GM19372 (cell line): ENCODE results near the gene PARD6B.
"Not testable (repeated sequence)": the region's sequence is repeated elsewhere in the genome, so short reads cannot be mapped to it uniquely, and the experiment has no call there.

ENCODE experiments used
- ATAC-seq: cut with Tn5 transposase; IDR thresholded peaks from one replicate; pipeline ENCODE4 v1.9.1; 2021; ENCODE audit warnings: mild to moderate bottlenecking, low read depth, moderate library complexity; ENCODE audit not compliant: unreplicated experiment

PARD6B gene

DNA sequence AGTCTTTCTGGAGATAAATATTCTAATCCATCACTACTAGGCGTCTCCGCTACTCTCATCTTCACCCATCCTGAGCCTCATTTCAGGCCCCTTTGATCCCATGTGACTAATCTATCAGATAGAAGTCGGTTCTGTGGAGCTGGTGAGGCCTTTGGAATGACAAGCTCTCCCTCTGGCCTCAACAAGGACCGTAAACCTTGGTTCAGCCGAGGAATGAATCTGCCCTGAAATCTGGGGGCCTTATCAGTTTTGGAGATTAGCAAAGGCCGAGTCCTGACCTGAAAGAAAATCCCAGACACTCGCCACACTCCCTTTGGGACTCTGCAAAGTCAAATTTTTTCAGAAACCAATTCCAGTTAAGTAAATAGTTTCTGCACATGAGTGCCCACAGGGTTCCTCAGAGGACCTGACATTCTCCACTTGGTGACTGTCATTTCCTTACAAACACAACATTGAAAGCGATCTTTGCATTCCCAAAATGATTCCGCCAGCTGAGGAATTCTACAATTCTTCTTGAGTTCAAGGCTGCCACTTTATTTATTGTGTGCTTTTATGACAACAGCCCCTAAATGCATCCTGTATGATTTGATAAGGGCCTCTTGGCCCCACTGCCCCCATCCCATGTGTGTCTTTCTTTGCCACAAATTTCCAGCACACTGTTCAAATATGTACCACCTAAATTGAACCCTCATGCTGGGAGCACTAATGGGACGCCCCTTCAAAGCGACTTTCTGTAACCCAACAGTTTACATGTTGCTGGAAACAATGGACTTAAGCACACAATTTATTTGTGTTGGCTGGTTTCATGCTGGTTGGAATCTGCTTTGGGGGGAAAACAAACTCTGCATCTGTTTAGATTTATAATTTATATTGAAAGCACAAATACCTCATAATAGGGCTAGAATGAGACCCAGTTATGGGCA, 30.1 kb upstream of the PARD6B start:
- no peak for ATAC-seq

- not testable (repeated sequence) for ATAC-seq
Observed at GRCh38 chr20:50703651-50704438, 27.5 kb upstream of the PARD6B start.

DNA sequence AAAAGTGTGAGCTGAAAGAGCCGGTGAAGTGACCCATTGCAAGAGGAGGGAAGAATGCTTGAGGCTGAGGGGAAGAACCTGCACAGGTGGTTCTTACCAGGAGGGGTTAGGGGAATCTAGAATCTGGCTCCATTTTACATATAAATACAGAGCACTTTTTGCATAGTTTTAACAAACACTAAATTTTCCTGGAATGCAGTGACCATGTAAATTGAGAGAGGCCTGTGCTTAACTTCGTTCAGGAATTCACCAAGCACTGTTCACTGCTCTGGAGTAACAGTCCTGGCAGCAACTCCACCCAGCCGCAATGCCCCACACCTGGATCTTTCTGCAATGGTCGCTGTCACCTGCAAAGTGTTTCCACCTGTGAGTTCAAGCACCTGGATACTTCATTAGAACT, 26.9 kb upstream of the PARD6B start:
- ATAC-seq, result no peak

DNA sequence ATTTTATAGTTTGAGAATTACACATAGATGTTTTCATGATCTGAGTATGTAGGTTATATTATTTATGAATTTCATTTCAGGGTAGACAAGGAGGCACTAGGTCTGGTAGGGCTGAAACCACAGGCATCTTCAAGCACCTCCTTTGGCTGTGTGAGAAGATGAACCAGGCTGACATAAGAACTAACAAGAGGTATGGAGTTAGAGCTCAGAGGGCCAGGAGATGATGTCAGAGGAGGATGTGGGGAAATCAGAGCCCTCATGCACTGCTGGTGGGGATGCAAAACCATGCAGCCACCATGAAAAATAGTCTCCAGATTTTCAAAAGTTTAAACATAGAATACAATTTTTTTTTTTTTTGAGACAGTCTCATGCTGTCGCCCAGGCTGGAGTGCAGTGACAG, 26.4 kb upstream of the PARD6B start:
- ATAC-seq, result no peak

GRCh38 chr20:50708845-50709635, 22.3 kb upstream of the PARD6B start:
- no peak for ATAC-seq

DNA sequence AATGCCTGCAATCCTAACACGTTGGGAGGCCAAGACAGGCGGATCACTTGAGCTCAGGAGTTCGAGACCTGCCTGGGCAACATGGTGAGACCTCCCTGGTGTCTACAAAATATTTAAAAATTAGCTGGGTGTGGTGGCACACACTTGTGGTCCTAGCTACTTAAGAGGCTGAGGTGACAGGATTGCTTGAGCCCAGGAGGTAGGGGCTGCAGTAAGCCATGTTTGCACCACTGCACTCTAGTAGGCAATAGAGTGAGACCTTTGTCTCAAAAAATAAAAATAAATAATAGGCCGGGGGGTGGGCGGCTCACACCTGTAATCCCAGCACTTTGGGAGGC, 21.8 kb upstream of the PARD6B start:
- no peak for ATAC-seq

- ATAC-seq, result no peak
Observed at GRCh38 chr20:50710492-50711063, 20.8 kb upstream of the PARD6B start.

DNA sequence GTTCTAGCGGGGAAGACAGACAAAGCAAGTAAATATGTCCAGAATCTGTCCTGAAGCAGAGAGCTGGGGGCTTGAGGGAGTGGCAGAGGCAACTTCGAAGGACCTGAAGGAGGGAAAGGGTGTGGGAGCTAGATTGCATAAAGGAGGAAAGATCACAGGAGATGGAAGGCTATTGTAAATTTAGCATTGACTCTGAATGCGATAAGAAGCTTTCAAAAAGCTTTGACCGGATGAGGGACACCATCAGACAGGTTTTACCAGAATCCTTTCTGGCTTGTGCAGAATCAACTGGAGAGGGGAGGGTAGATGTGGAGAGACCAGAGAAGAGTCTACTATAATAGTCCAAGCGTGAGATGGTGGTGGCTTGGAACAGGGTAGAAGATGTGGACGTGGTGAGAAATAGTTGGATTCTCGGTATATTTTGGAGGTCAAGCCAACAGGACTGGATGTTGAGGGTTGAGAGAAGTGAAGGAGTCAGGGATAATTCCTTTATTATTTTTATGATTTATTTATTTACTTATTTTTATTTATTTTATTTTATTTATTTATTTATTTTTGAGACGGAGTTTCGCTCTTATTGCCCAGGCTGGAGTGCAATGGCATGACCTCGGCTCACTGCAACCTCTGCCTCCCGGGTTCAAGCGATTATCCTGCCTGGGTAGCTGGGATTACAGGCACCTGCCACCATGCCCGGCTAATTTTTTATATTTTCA, 20.1 kb upstream of the PARD6B start:
- ATAC-seq, result no peak

GRCh38 chr20:50712771-50713656, 18.4 kb upstream of the PARD6B start:
- ATAC-seq, result no peak

DNA sequence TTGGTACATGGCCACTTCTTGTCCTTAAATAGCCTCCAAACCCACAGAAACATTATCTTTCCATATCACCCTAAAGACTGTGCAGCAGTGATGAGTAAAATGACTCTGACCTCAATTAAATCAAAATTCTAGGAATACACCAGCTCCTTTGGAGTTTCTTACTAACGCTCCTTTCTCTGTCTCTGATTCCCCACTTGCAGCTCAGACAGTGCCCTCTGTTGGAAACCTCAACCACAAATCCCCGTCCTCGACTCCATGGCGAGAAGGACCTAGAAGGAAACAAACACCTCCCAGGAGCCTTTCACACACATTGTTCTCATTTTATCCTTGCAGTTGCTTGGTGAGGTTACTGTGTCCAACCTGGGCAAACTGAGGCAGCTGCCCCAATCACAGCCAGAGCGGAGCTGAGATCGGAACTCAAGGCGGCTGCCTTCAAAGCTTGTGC, 17.7 kb upstream of the PARD6B start:
- ATAC-seq, result no peak

DNA sequence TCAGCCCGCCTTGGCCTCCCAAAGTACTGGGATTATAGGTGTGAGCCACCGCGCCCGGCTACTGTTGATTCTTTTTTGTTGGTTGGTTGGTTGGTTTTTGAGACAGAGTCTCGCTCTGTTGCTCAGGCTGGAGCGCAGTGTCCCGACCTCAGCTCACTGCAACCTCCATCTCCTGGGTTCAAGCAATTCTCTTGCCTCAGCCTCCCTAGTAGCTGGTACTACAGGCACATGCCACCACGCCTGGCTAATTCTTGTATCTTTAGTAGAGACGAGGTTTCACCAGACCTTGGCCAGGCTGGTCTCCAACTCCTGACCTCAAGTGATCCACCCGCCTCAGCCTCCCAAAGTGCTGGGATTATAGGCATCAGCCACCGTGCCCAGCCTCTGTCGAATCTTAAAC, 17.0 kb upstream of the PARD6B start:
- ATAC-seq, result not testable (repeated sequence)

GRCh38 chr20:50715694-50716093, 15.7 kb upstream of the PARD6B start:
- no peak for ATAC-seq

GRCh38 chr20:50716518-50716917, 14.9 kb upstream of the PARD6B start:
- no peak for ATAC-seq

DNA sequence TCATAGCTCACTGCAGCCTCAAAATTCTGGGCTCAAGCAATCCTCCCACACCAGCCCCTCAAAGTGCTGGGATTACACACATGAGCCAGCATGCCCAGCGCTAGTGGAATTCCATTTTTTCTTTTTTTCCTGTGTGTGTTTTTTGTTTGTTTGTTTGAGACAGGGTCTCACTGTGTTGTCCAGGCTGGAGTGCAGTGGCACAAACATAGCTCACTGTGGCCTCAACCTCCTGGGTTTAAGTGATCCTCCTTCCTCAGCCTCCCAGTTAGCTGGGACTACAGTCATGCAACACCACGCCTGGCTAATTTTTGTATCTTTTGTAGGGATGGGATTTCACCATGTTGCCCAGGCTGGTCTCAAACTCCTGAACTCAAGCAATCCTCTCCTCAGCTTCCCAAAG, 14.1 kb upstream of the PARD6B start:
- ATAC-seq, result no peak

DNA sequence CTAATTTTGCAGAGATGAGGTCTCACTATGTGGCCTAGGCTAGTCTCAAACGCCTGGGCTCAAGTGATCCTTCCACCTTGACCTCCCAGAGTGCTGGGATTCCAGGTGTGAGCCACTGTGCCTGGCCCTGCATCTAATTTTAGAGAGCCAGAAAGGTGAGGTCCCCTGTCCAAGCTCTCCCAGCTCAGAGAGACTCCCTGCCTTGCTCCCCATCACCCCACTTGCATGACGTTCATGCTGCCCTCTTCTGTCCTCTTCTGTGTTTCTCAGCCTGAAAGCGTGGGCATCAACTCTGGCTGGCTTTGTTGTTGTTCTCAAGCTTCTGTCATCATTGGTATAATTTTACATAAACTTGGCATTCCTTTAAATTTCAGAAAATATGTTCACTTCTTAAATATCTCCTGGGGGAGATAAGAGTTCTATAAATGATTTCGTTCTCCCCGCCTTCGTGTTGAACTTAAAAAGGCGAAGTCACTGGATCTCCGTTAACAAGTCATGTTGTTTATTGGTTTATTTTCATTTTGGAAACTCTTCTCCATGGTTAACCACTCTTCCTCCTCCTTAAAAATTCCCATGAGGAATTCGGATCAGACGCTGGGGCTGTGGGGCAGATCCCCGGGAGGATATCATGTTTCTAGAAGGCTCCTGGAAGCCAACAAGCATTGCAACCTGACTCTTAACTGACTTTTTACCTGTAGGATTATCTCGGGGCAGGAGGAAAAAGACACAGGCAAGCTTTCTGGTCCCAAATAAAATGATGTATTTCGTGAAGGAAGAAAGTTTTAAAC, 13.2 kb upstream of the PARD6B start:
- ATAC-seq, result no peak

DNA sequence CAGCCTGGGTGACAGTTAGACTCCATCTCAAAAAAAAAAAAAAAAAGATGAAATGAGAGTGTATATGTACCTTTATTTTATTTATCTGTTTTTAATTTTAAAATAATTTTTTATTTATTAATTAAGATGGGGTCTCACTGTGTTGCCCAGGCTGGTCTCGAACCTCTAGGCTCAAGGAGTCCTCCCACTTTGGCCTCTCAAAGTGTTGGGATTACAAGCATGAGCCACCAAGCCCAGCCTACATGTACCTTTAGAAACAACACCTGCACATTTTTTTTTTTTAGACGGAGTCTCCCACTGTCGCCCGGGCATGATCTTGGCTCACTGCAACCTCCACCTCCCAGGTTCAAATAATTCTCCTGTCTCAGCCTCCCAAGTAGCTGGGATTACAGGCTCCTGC, 12.1 kb upstream of the PARD6B start:
- no peak for ATAC-seq

DNA sequence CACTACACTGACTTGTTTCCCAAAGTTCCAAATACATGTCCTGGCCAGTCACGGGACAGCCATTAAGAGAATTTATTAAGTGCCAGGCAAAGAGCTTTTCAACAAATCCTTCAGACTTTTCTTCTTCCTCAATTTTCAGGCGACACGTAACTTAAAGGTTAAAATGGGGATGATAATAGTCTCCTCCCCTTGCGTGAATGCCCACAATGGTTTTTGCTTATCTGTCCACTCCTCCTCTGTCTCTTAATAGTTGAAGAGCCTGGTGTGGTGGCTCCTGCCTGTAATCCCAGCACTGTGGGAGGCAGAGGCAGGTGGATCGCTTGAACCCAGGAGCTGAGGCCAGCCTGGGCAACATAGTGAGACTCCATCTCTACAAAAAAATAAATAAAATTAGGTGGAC, 11.4 kb upstream of the PARD6B start:
- no peak for ATAC-seq

GRCh38 chr20:50720582-50720981, 10.8 kb upstream of the PARD6B start:
- ATAC-seq, result no peak
